T-cell (primary cell): Measurements from ENCODE around the gene KCNK15. TPM values are rescaled to one million over a fixed set of nuclear protein-coding genes. Genes with fewer than 3 reads are reported as not detected.

Source experiments
- ATAC-seq, 4 experiments: fragments of 200-7000 bp in 3 of 4; fragments of 150-1000 bp in 1 of 4; cut with Tn5 transposase; replicated peaks in 1 of 4; 1 replicate in 3 of 4; 2 replicates in 1 of 4; pipeline ENCODE4 v1.10.0; 2021; ENCODE audit warnings: moderate library complexity in 3 of 4, mild to moderate bottlenecking in 2 of 4, moderate number of reproducible peaks in 1 of 4
- CTCF ChIA-PET, 2 donors: fragments of 300-600 bp; sonication (Branson Sonifier 250); formaldehyde crosslinking; loops; one replicate each; lab custom pipeline; 2022; ENCODE audit warnings: antibody characterized with exemption in 2 of 2; lab: Charles Lee
- POLR2A ChIA-PET, 2 donors: fragments of 300-600 bp; sonication (Branson Sonifier 250); formaldehyde crosslinking; loops; one replicate each; lab custom pipeline; 2022; ENCODE audit warnings: antibody characterized with exemption in 2 of 2; lab: Charles Lee
- DNase-seq, 35 experiments: peaks; one replicate each; pipeline versions ENCODE4 v3.0.0 to v3.0.0-alpha.2; 2013 to 2023
- H3K27ac ChIP-seq: one replicate; pipeline ENCODE4 v1.5.1; 2013; ENCODE audit warnings: low read length
- H3K27me3 ChIP-seq, 2 experiments: replicated peaks in 1 of 2; 1 replicate in 1 of 2; 2 replicates in 1 of 2; pipeline versions ENCODE4 v1.6.1 to v1.7.0; 2013; ENCODE audit warnings: low read length in 1 of 2, mixed read lengths in 1 of 2; ENCODE audit not compliant: control insufficient read depth in 2 of 2, insufficient read depth in 2 of 2; ENCODE audit errors: extremely low read depth in 1 of 2
- H3K36me3 ChIP-seq, 2 donors: 1 replicate in 1 of 2; 2 replicates in 1 of 2; pipeline versions ENCODE4 v1.6.1 to v1.7.0; 2013; ENCODE audit warnings: low read length in 1 of 2; ENCODE audit not compliant: control insufficient read depth in 2 of 2, insufficient read depth in 1 of 2; ENCODE audit errors: extremely low read depth in 1 of 2
- H3K4me1 ChIP-seq, 2 experiments: 1 replicate in 1 of 2; 2 replicates in 1 of 2; pipeline versions ENCODE4 v1.6.1 to v1.7.0; 2013; ENCODE audit warnings: low read length in 2 of 2, mixed read lengths in 1 of 2; ENCODE audit not compliant: insufficient read depth in 2 of 2, control insufficient read depth in 1 of 2; ENCODE audit errors: extremely low read depth in 1 of 2
- H3K4me3 ChIP-seq, 2 donors: 1 replicate in 1 of 2; 2 replicates in 1 of 2; pipeline versions ENCODE4 v1.5.1 to v1.7.0; 2013; ENCODE audit warnings: mild to moderate bottlenecking in 2 of 2, low read length in 1 of 2, moderate library complexity in 1 of 2; ENCODE audit not compliant: control insufficient read depth in 1 of 2; ENCODE audit errors: extremely low read depth in 1 of 2
- H3K9me3 ChIP-seq: 2 replicates; pipeline ENCODE4 v1.7.0; 2013
- H3K27ac Mint-ChIP-seq, 2 donors: one replicate each; pipeline ENCODE4 v1.8.0; 2020 to 2021; ENCODE audit warnings: mild to moderate bottlenecking in 2 of 2, mixed read lengths in 2 of 2
- H3K27me3 Mint-ChIP-seq, 2 donors: one replicate each; pipeline ENCODE4 v1.8.0; 2021 to 2022; ENCODE audit warnings: mixed read lengths in 2 of 2
- H3K36me3 Mint-ChIP-seq: one replicate; pipeline ENCODE4 v1.8.0; 2021; ENCODE audit warnings: mixed read lengths
- H3K4me1 Mint-ChIP-seq, 3 donors: one replicate each; pipeline ENCODE4 v1.8.0; 2020 to 2022; ENCODE audit warnings: mixed read lengths in 3 of 3, mild to moderate bottlenecking in 1 of 3
- H3K4me3 Mint-ChIP-seq, 3 donors: one replicate each; pipeline ENCODE4 v1.8.0; 2020 to 2022; ENCODE audit warnings: mild to moderate bottlenecking in 3 of 3, mixed read lengths in 3 of 3, moderate library complexity in 3 of 3
- H3K9me3 Mint-ChIP-seq, 3 donors: one replicate each; pipeline ENCODE4 v1.8.0; 2020 to 2022; ENCODE audit warnings: mixed read lengths in 3 of 3
- WGBS: methylation state at CpG from one replicate; pipeline ENCODE4 v1.1.5; 2013; ENCODE audit warnings: missing lambda C conversion rate; ENCODE audit not compliant: insufficient coverage; 5-methylcytosine and 5-hydroxymethylcytosine counted together
- total RNA-seq, 35 experiments: library from RNA in 6 of 35; stranded (reverse) in 6 of 35; fragments of 120-200 nt in 1 of 35; gene quantifications; one replicate each; pipeline versions ENCODE4 v1.2.1 to v1.2.4 and lab custom pipeline; 2013 to 2026

The KCNK15 gene
- total RNA-seq, 5 donors from 2014 or later (not counting 1 experiment from before 2014, with no cell fraction given) = 0.13 TPM; not detected in 4

- H3K4me3 ChIP-seq = no peak overlapping the region
- no peak for ATAC-seq
- no peaks in the 10 kb centered on the region for H3K9me3 ChIP-seq
- 100% methylated on average over 3 of the region's 5 CpGs for WGBS
- Mint-ChIP-seq H3K9me3 (no peaks in the 10 kb centered on the region), H3K27me3 (no peaks in the 10 kb centered on the region), H3K27ac (no peak overlapping the region), H3K36me3 (no peaks in the 10 kb centered on the region), H3K4me1 (no peaks in the 10 kb centered on the region), H3K4me3 (no peak overlapping the region)
- DNase-seq = no peak
- H3K4me1 ChIP-seq = no peaks in the 10 kb centered on the region
- peaks cover 0 to 4% of the 10 kb centered on the region in 2 experiments for H3K27me3 ChIP-seq
- ChIA-PET CTCF (interaction anchor here in 1 of 2 donors (0.6 kb wide), 1 partner anchor 374 kb away, joined by 8 read pairs; no protein-coding TSS in a partner anchor), POLR2A (no interaction called here)
- no peaks in the 10 kb centered on the region for H3K36me3 ChIP-seq
- no peak overlapping the region for H3K27ac ChIP-seq
Measured at GRCh38 chr20:44725837-44726236, 19.8 kb upstream of the KCNK15 start.

GRCh38 chr20:44727039-44727438, 18.6 kb upstream of the KCNK15 start:
- Histone ChIP-seq H3K27me3 (peaks cover 0 to 8% of the 10 kb centered on the region in 2 experiments), H3K27ac (no peak overlapping the region), H3K9me3 (no peaks in the 10 kb centered on the region), H3K36me3 (no peaks in the 10 kb centered on the region), H3K4me3 (no peak overlapping the region), H3K4me1 (no peaks in the 10 kb centered on the region)
- DNase-seq (no peak), ATAC-seq (no peak)
- H3K27me3 Mint-ChIP-seq = no peaks in the 10 kb centered on the region
- POLR2A ChIA-PET = no interaction called here
- CTCF ChIA-PET = no interaction called here
- 81% methylated on average over 11 of the region's 11 CpGs for WGBS
- H3K4me3 Mint-ChIP-seq = no peak overlapping the region
- no peaks in the 10 kb centered on the region for H3K9me3 Mint-ChIP-seq
- no peaks in the 10 kb centered on the region for H3K36me3 Mint-ChIP-seq
- no peak overlapping the region for H3K27ac Mint-ChIP-seq
- H3K4me1 Mint-ChIP-seq = no peaks in the 10 kb centered on the region

GRCh38 chr20:44727651-44728050, 18.0 kb upstream of the KCNK15 start:
- 100% methylated on average over 1 of the region's 2 CpGs for WGBS
- H3K27ac Mint-ChIP-seq = no peak overlapping the region
- ATAC-seq = no peak
- no peaks in the 10 kb centered on the region for H3K36me3 Mint-ChIP-seq
- CTCF ChIA-PET = interaction anchor here in 1 of 2 donors (0.7 kb wide), 1 partner anchor 140 kb away, joined by 4 read pairs; no protein-coding TSS in a partner anchor
- H3K4me1 Mint-ChIP-seq = no peaks in the 10 kb centered on the region
- POLR2A ChIA-PET = no interaction called here
- Histone ChIP-seq H3K9me3 (no peaks in the 10 kb centered on the region), H3K27me3 (peaks cover 0 to 8% of the 10 kb centered on the region in 2 experiments), H3K27ac (no peak overlapping the region), H3K4me3 (no peak overlapping the region), H3K4me1 (no peaks in the 10 kb centered on the region), H3K36me3 (no peaks in the 10 kb centered on the region)
- no peak for DNase-seq
- no peaks in the 10 kb centered on the region for H3K9me3 Mint-ChIP-seq
- no peaks in the 10 kb centered on the region for H3K27me3 Mint-ChIP-seq
- H3K4me3 Mint-ChIP-seq = no peak overlapping the region

- no peak overlapping the region for H3K27ac Mint-ChIP-seq
- Histone ChIP-seq H3K36me3 (no peaks in the 10 kb centered on the region), H3K4me1 (no peaks in the 10 kb centered on the region), H3K9me3 (no peaks in the 10 kb centered on the region), H3K4me3 (no peak overlapping the region), H3K27me3 (peaks cover 0 to 8% of the 10 kb centered on the region in 2 experiments), H3K27ac (no peak overlapping the region)
- H3K36me3 Mint-ChIP-seq = no peaks in the 10 kb centered on the region
- ChIA-PET CTCF (no interaction called here), POLR2A (no interaction called here)
- DNase-seq (no peak), ATAC-seq (no peak)
- H3K4me3 Mint-ChIP-seq = no peak overlapping the region
- no peaks in the 10 kb centered on the region for H3K27me3 Mint-ChIP-seq
- WGBS = 59% methylated on average over 4 of the region's 9 CpGs
- no peaks in the 10 kb centered on the region for H3K9me3 Mint-ChIP-seq
- H3K4me1 Mint-ChIP-seq = peaks cover 3 to 6% (median 3%) of the 10 kb centered on the region in 3 donors
Measured at GRCh38 chr20:44728801-44729443, 16.7 kb upstream of the KCNK15 start.

- H3K9me3 ChIP-seq = no peaks in the 10 kb centered on the region
- H3K36me3 ChIP-seq = no peaks in the 10 kb centered on the region
- ATAC-seq (no peak), DNase-seq (no peak)
- no peaks in the 10 kb centered on the region for H3K4me1 ChIP-seq
- H3K4me3 Mint-ChIP-seq = no peak overlapping the region
- peaks cover 0 to 10% of the 10 kb centered on the region in 2 experiments for H3K27me3 ChIP-seq
- CTCF ChIA-PET = no interaction called here
- peaks cover 3 to 6% (median 3%) of the 10 kb centered on the region in 3 donors for H3K4me1 Mint-ChIP-seq
- H3K36me3 Mint-ChIP-seq = no peaks in the 10 kb centered on the region
- no peaks in the 10 kb centered on the region for H3K27me3 Mint-ChIP-seq
- H3K4me3 ChIP-seq = no peak overlapping the region
- WGBS = 80% methylated on average over 1 of the region's 2 CpGs
- no peak overlapping the region for H3K27ac Mint-ChIP-seq
- no peaks in the 10 kb centered on the region for H3K9me3 Mint-ChIP-seq
- H3K27ac ChIP-seq = no peak overlapping the region
- POLR2A ChIA-PET = interaction anchor here in 1 of 2 donors (0.6 kb wide), 1 partner anchor 151 kb away, joined by 3 read pairs; no protein-coding TSS in a partner anchor
Measured at GRCh38 chr20:44730441-44730840, 15.2 kb upstream of the KCNK15 start.

- no peak for ATAC-seq
- Histone ChIP-seq H3K27me3 (peaks cover 0 to 10% of the 10 kb centered on the region in 2 experiments), H3K27ac (no peak overlapping the region), H3K4me3 (no peak overlapping the region), H3K9me3 (no peaks in the 10 kb centered on the region), H3K4me1 (peaks cover 0 to 4% of the 10 kb centered on the region in 2 experiments), H3K36me3 (no peaks in the 10 kb centered on the region)
- H3K36me3 Mint-ChIP-seq = no peaks in the 10 kb centered on the region
- peaks cover 0 to 4% (median 0%) of the 10 kb centered on the region in 3 donors for H3K9me3 Mint-ChIP-seq
- 88% methylated on average over 8 of the region's 8 CpGs for WGBS
- H3K27me3 Mint-ChIP-seq = no peaks in the 10 kb centered on the region
- peaks cover 11 to 14% (median 11%) of the 10 kb centered on the region in 3 donors for H3K4me1 Mint-ChIP-seq
- H3K4me3 Mint-ChIP-seq = no peak overlapping the region
- H3K27ac Mint-ChIP-seq = no peak overlapping the region
- no peak for DNase-seq
- ChIA-PET CTCF (no interaction called here), POLR2A (no interaction called here)
Measured at GRCh38 chr20:44731657-44732056, 14.0 kb upstream of the KCNK15 start.
